ENCODE measurements around the gene PLCB2. TPM values are rescaled to one million over a fixed set of nuclear protein-coding genes. Genes with fewer than 3 reads are reported as not detected.

PLCB2 gene
- total RNA-seq, 1 experiment from 2014 or later: 7.4 TPM

DNA sequence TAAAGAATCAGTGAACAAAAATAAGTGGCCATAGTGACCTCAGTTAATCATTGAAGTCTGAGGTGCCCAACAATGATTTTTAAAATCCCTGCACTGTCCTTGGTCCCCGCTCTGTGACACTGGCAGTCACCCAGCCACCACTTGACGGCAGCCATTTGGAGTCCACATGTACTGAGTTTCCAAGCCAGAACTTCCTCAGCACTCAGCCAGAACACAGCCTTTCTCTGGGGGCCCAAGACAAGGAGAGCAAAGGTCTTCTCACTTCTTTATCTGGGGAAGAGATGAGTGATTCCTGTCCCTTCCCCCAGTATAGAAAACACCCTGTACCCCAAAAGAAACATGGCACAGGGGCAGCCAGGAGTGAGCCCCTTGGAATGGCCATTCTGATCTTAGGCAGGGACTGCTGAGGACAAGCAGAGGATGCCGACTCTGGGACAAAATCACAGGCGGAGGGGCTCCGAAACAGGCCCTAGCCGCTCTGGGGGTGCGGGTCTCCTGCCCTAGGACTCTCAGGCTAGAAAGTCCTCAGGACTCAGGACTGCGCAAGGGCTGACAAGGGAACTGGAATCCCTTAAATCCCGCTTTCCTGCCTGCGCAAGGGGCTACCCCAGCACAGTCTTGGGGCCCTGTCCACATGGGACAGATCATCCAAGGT, 56.1 kb downstream of the PLCB2 start:
- Histone ChIP-seq H2AFZ (ENCODE audit: low read length) (no peak overlapping the region), H3K4ac (ENCODE audit: low read depth, low read length) (no peak overlapping the region), H3K9ac (ENCODE audit: extremely low read depth, insufficient read length, low read length) (no peak overlapping the region), H3T11ph (ENCODE audit: low read length) (no peak overlapping the region), H3K14ac (ENCODE audit: insufficient read depth, low read length) (no peak overlapping the region; the same call in 1 of the 2 replicates), H2BK15ac (ENCODE audit: low read depth, low read length) (no peak overlapping the region), H4K20me1 (ENCODE audit: control insufficient read depth, insufficient read depth, insufficient read length) (no peaks in the 10 kb centered on the region), H3K9me3 (ENCODE audit: control insufficient read depth, low read depth, low read length) (no peaks in the 10 kb centered on the region), H3K23ac (ENCODE audit: insufficient read length, low read depth, low read length) (no peak overlapping the region), H3K23me2 (ENCODE audit: insufficient read length, low read depth, low read length, poor library complexity, severe bottlenecking) (peaks cover 9% of the 10 kb centered on the region), H2BK5ac (ENCODE audit: insufficient read length, low read length) (no peak overlapping the region), H2BK120ac (ENCODE audit: low read depth, low read length, poor library complexity, severe bottlenecking) (no peak overlapping the region), H2BK20ac (ENCODE audit: low read depth, low read length, poor library complexity, severe bottlenecking) (no peak overlapping the region), H3K79me2 (ENCODE audit: insufficient read depth, low read length) (no peaks in the 10 kb centered on the region), H3K56ac (ENCODE audit: insufficient read length, low read depth, low read length) (no peak overlapping the region), H3K18ac (ENCODE audit: insufficient read length, low read depth, low read length) (no peak overlapping the region), H4K5ac (ENCODE audit: insufficient read length, low read depth, low read length) (no peak overlapping the region), H2AK5ac (ENCODE audit: insufficient read length, low read length) (no peak overlapping the region), H3K27ac (ENCODE audit: insufficient read length, low read depth, low read length) (no peak overlapping the region), H4K91ac (ENCODE audit: insufficient read length, low read depth, low read length) (no peak overlapping the region), H4K8ac (replicated peaks; ENCODE audit: insufficient read length, low read depth, low read length) (no peak overlapping the region), H2BK12ac (ENCODE audit: insufficient read length, low read depth, low read length) (no peak overlapping the region), H3K79me1 (ENCODE audit: insufficient read depth, low read depth, low read length, poor library complexity, severe bottlenecking) (no peaks in the 10 kb centered on the region), H3K27me3 (ENCODE audit: insufficient read depth, low read length) (peaks cover 16% of the 10 kb centered on the region; the same call in 1 of the 2 replicates), H3K4me1 (ENCODE audit: insufficient read depth, low read length) (no peaks in the 10 kb centered on the region), H3K4me2 (ENCODE audit: insufficient read depth, insufficient read length, low read length) (peak overlapping the region; percentile 45)
- H3K27ac Mint-ChIP-seq: no peak overlapping the region
- no CpG with 5 or more reads among the region's 10 CpGs for WGBS (ENCODE audit: extremely low coverage, insufficient read length, low lambda C conversion rate)
- H3K36me3 Mint-ChIP-seq (ENCODE audit: insufficient read depth in 1 of 3, low read depth in 3 of 3): peaks cover 0 to 3% (median 0%) of the 10 kb centered on the region in 3 experiments; a peak in 1 of 7 replicates
- H3K27me3 Mint-ChIP-seq (ENCODE audit: low read depth): peaks cover 48% of the 10 kb centered on the region
- peak overlapping the region; percentile 47 to 60; a peak in 4 of 5 replicates for H3K4me3 Mint-ChIP-seq
- peaks cover 10 to 17% of the 10 kb centered on the region in 2 experiments for H3K4me1 Mint-ChIP-seq
- H3K9me3 Mint-ChIP-seq: no peaks in the 10 kb centered on the region; a peak in 1 of 5 replicates
- TF ChIP-seq, protein P1, sequence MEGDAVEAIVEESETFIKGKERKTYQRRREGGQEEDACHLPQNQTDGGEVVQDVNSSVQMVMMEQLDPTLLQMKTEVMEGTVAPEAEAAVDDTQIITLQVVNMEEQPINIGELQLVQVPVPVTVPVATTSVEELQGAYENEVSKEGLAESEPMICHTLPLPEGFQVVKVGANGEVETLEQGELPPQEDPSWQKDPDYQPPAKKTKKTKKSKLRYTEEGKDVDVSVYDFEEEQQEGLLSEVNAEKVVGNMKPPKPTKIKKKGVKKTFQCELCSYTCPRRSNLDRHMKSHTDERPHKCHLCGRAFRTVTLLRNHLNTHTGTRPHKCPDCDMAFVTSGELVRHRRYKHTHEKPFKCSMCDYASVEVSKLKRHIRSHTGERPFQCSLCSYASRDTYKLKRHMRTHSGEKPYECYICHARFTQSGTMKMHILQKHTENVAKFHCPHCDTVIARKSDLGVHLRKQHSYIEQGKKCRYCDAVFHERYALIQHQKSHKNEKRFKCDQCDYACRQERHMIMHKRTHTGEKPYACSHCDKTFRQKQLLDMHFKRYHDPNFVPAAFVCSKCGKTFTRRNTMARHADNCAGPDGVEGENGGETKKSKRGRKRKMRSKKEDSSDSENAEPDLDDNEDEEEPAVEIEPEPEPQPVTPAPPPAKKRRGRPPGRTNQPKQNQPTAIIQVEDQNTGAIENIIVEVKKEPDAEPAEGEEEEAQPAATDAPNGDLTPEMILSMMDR (conservative IDR thresholded peaks at IDR 0.05): no peak
- no peak for DNase-seq

Data from H9 (cell line).